Dermis lymphatic vessel endothelial cell (primary cell): Measurements from ENCODE around the gene FGF1. TPM values are rescaled to one million over a fixed set of nuclear protein-coding genes. Genes with fewer than 3 reads are reported as not detected.

ENCODE experiments used
- total RNA-seq: library from RNA; depleted of rRNA; stranded (reverse); fragments of >200 nt; gene quantifications from 2 replicates; pipeline ENCODE4 v1.2.1, GENCODE V29; 2014

Gene FGF1
- total RNA-seq: 0.09 and 0.54 TPM in 2 replicates

GRCh38 chr5:142685418-142686209 is at the start of gene FGF1:
FGF1 (minus strand) TSS chr5:142686090; CDS start chr5:142614127, 71,963 bp downstream.

Other genes starting within 250 kb of the FGF1 start
- 47.1 and 71.0 TPM in 2 replicates for gene ARHGAP26, start 84.3 kb upstream of the FGF1 start, total RNA-seq